NCI-H82 treated with DMSO at 0.1 percent for 48 hours (cell line): ENCODE results near the gene DDX11.
"Not testable (repeated sequence)": the region's sequence is repeated elsewhere in the genome, so short reads cannot be mapped to it uniquely, and the experiment has no call there.

Source experiments
- DNase-seq: peaks from one replicate; lab custom pipeline; 2025; ENCODE audit not compliant: unreplicated experiment; lab: John Stamatoyannopoulos, UW

The DDX11 gene

GRCh38 chr12:31098363-31098762 is 24.7 kb downstream of the DDX11 start:
- not testable (repeated sequence) for DNase-seq

- DNase-seq = not testable (repeated sequence)
Observed at GRCh38 chr12:31098771-31099170, 25.1 kb downstream of the DDX11 start.

- DNase-seq = not testable (repeated sequence)
Observed at GRCh38 chr12:31099434-31099833, 25.8 kb downstream of the DDX11 start.

- not testable (repeated sequence) for DNase-seq
Observed at GRCh38 chr12:31100503-31101208, 27.0 kb downstream of the DDX11 start.

GRCh38 chr12:31102125-31102524 is 28.5 kb downstream of the DDX11 start:
- DNase-seq = not testable (repeated sequence)

GRCh38 chr12:31102596-31102995 is 28.9 kb downstream of the DDX11 start:
- DNase-seq = not testable (repeated sequence)

- DNase-seq = not testable (repeated sequence)
Observed at GRCh38 chr12:31103561-31103975, 29.9 kb downstream of the DDX11 start.

GRCh38 chr12:31104220-31104619 is 30.6 kb downstream of the DDX11 start:
- DNase-seq = not testable (repeated sequence)

GRCh38 chr12:31104773-31105172 is 31.1 kb downstream of the DDX11 start:
- DNase-seq = not testable (repeated sequence)

GRCh38 chr12:31105668-31106067 is 32.0 kb downstream of the DDX11 start:
- no peak for DNase-seq

GRCh38 chr12:31106101-31106803 is 32.6 kb downstream of the DDX11 start:
- no peak for DNase-seq

GRCh38 chr12:31109773-31110172 is 36.1 kb downstream of the DDX11 start:
- DNase-seq = not testable (repeated sequence)

GRCh38 chr12:31110263-31110662 is 36.6 kb downstream of the DDX11 start:
- DNase-seq = not testable (repeated sequence)

- not testable (repeated sequence) for DNase-seq
Observed at GRCh38 chr12:31115092-31115601, 41.5 kb downstream of the DDX11 start.

GRCh38 chr12:31116846-31117202 is 43.2 kb downstream of the DDX11 start:
- not testable (repeated sequence) for DNase-seq

GRCh38 chr12:31117203-31118011 is 43.7 kb downstream of the DDX11 start:
- DNase-seq = peak; percentile 41

GRCh38 chr12:31118347-31119191 is 44.9 kb downstream of the DDX11 start:
- DNase-seq = peak; percentile 62

- DNase-seq = no peak
Observed at GRCh38 chr12:31119192-31119802, 45.6 kb downstream of the DDX11 start.

- no peak for DNase-seq
Observed at GRCh38 chr12:31119803-31120211, 46.1 kb downstream of the DDX11 start.
